ENCODE results near the gene MACROD1. TPM values are rescaled to one million over a fixed set of nuclear protein-coding genes. Genes with fewer than 3 reads are reported as not detected.

Gene MACROD1
- total and polyA plus RNA-seq, 12 donors, result 77.6 to 497 (median 115) TPM

GRCh38 chr11:64176751-64177150, 10.8 kb upstream of the MACROD1 start:
- Histone ChIP-seq H3K27me3 (no peaks in the 10 kb centered on the region), H3K4me3 (no peak overlapping the region), H3K36me3 (peaks cover 0 to 8% (median 0%) of the 10 kb centered on the region in 9 donors), H3K27ac (no peak overlapping the region), H3K4me1 (peaks cover 1 to 20% (median 15%) of the 10 kb centered on the region in 9 donors), H3K9me3 (peaks cover 0 to 9% (median 0%) of the 10 kb centered on the region in 11 donors)
- 84 to 85% methylated on average over 8 of the region's 8 CpGs for WGBS, 2 donors
- TF ChIP-seq, protein P1, sequence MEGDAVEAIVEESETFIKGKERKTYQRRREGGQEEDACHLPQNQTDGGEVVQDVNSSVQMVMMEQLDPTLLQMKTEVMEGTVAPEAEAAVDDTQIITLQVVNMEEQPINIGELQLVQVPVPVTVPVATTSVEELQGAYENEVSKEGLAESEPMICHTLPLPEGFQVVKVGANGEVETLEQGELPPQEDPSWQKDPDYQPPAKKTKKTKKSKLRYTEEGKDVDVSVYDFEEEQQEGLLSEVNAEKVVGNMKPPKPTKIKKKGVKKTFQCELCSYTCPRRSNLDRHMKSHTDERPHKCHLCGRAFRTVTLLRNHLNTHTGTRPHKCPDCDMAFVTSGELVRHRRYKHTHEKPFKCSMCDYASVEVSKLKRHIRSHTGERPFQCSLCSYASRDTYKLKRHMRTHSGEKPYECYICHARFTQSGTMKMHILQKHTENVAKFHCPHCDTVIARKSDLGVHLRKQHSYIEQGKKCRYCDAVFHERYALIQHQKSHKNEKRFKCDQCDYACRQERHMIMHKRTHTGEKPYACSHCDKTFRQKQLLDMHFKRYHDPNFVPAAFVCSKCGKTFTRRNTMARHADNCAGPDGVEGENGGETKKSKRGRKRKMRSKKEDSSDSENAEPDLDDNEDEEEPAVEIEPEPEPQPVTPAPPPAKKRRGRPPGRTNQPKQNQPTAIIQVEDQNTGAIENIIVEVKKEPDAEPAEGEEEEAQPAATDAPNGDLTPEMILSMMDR (IDR thresholded peaks at IDR 0.05), result no peak
- DNase-seq, result no peak
- no peak for ATAC-seq
- intact Hi-C loops (cut with DNase I), result no loop called here

- intact Hi-C loops (cut with DNase I), result no loop called here
Measured at GRCh38 chr11:64173616-64174355, 7.9 kb upstream of the MACROD1 start.

GRCh38 chr11:64170419-64170818, 4.5 kb upstream of the MACROD1 start:
- WGBS, 2 donors, result 87 to 89% methylated on average over 4 of the region's 4 CpGs
- TF ChIP-seq, protein P1 (IDR thresholded peaks at IDR 0.05), result no peak
- no peak for ATAC-seq
- Histone ChIP-seq H3K4me1 (peaks cover 0 to 11% (median 6%) of the 10 kb centered on the region in 9 donors), H3K4me3 (no peak overlapping the region), H3K27me3 (no peaks in the 10 kb centered on the region), H3K27ac (no peak overlapping the region), H3K36me3 (no peaks in the 10 kb centered on the region), H3K9me3 (peaks cover 0 to 9% (median 0%) of the 10 kb centered on the region in 11 donors)
- DNase-seq, result no peak
- intact Hi-C loops (cut with DNase I), result no loop called here

More at GRCh38 chr11:64173616-64174355, 7.9 kb upstream of the MACROD1 start:
- Histone ChIP-seq H3K4me3 (no peak overlapping the region), H3K36me3 (peaks cover 0 to 7% (median 0%) of the 10 kb centered on the region in 9 donors), H3K27ac (no peak overlapping the region), H3K27me3 (no peaks in the 10 kb centered on the region), H3K4me1 (no peaks in the 10 kb centered on the region), H3K9me3 (peaks cover 0 to 9% (median 0%) of the 10 kb centered on the region in 11 donors)
- ATAC-seq (no peak), DNase-seq (no peak)
- TF ChIP-seq, protein P1 (IDR thresholded peaks at IDR 0.05), result no peak
- 88 to 89% methylated on average over 4 of the region's 4 CpGs for WGBS, 2 donors

DNA sequence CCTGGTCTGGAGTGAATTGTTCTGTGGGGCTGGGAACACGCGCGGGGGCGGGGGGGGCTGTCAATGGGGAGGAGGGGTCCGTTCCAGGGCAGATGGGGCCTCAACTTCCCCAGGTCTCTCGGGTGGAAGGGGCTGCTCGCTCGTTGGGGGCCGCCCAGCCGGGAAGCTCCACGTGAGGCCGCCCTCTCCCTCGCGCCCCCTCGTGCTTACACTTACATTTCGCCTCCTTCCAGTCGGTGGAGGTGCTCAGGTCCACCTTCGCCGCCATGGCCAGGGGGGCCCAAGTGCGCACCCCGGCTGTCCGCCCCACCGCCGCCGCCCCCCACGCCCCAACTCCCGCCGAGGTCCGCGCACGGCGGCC, 452 bp downstream of the MACROD1 start:
- H3K27ac ChIP-seq, result peak overlapping the region; percentile 66 to 91 (median 85)
- WGBS, 2 donors, result 1% methylated on average over 31 to 32 of the region's 32 CpGs
- ATAC-seq, result peak; percentile 15 to 35 (median 24)

More for the DNA sequence above, 452 bp downstream of the MACROD1 start:
- Histone ChIP-seq H3K9me3 (no peaks in the 10 kb centered on the region), H3K4me3 (peak overlapping the region; percentile 69 to 97 (median 82)), H3K4me1 (peaks cover 3 to 24% (median 22%) of the 10 kb centered on the region in 9 donors), H3K36me3 (no peaks in the 10 kb centered on the region), H3K27me3 (no peaks in the 10 kb centered on the region)
- TF ChIP-seq, protein P1 (IDR thresholded peaks at IDR 0.05), result peak in 2 of 9 donors; percentile 23 to 27
- intact Hi-C loops (cut with DNase I), result no loop called here
- peak in 1 of 2 donors; percentile 35 for DNase-seq
